Measurements from ENCODE around the gene EGR2. TPM values are rescaled to one million over a fixed set of nuclear protein-coding genes. Genes with fewer than 3 reads are reported as not detected.
A peak's percentile ranks its signal among the peaks of the same experiment; 100 is the strongest.

Gene EGR2
- total and polyA plus RNA-seq, 10 of the 15 experiments (the other 5 are each of a cell fraction or from before 2014, with no cell fraction given) = 8.3 to 56.5 (median 16.2) TPM

DNA sequence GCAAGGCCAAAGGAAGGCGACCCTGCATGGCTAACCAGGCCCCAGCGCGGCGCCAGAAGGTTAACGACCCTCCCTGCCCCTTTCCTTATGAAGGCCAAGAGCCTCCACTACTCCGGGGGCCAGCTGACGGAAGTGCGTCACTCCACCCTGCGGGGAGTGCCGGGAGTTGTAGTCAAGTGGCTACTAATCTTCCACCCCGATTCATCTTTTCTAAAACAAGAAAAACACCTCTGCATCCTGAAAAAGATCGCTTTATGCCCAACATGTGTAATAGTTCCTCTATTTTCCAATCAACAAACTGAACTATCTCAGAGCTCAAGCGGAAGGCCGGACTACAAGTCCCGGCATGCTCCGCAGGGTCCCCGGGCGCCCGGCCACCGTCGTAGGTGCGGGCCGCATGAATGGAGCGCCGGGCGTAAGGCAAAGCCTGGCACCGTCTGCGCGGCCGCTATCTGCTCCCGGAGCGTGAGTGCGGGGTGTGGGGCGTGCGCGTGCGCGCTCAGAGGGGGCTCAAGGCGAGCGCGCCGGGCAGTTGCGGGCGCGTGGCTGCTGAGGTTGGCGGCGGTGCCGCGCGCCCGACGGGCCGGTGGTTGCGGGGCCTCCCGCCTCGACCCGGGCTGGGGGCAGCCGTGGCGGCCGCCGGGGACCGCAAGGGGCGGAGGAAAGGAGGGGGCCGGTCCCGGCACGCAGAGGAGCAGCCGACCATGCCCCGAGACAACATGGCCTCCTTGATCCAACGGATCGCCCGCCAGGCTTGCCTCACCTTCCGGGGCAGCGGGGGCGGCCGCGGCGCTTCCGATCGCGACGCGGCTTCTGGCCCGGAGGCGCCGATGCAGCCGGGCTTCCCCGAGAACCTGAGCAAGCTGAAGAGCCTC lies 11.6 kb downstream of the EGR2 start, which contains the start of gene ADO (continued):
- no peak for TF ChIP-seq SMAD1 (IDR thresholded peaks at IDR 0.05; ENCODE audit: low read depth, partially characterized antibody)
- no peak for TF ChIP-seq SUZ12 (IDR thresholded peaks at IDR 0.05; ENCODE audit: unreplicated experiment)
- TF ChIP-seq TBL1XR1 (IDR thresholded peaks at IDR 0.05; ENCODE audit: low read depth, low read length) = no peak
- peak; percentile 20; the same call in 1 of the 2 replicates for TF ChIP-seq EED (IDR thresholded peaks at IDR 0.05; ENCODE audit: low read depth)
- TF ChIP-seq ATF7 (IDR thresholded peaks at IDR 0.05; ENCODE audit: low read depth) = 0 out of 2 replicates have a peak, but pooled peaks have one; percentile 50
- peak; percentile 82; the same call in 1 of the 2 replicates for TF ChIP-seq RB1 (IDR thresholded peaks at IDR 0.05; ENCODE audit: borderline replicate concordance)
- no peak for TF ChIP-seq JUND (IDR thresholded peaks at IDR 0.05; ENCODE audit: low read depth, low read length)
- peak; percentile 64 for TF ChIP-seq ZBTB11 (CRISPR knock-in tag; IDR thresholded peaks at IDR 0.05)
- TF ChIP-seq, protein P1, sequence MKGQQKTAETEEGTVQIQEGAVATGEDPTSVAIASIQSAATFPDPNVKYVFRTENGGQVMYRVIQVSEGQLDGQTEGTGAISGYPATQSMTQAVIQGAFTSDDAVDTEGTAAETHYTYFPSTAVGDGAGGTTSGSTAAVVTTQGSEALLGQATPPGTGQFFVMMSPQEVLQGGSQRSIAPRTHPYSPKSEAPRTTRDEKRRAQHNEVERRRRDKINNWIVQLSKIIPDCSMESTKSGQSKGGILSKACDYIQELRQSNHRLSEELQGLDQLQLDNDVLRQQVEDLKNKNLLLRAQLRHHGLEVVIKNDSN (IDR thresholded peaks at IDR 0.05; ENCODE audit: borderline replicate concordance, extremely low read length, insufficient read depth, low read depth, low read length) = peak; percentile 26
- TF ChIP-seq, protein P2, sequence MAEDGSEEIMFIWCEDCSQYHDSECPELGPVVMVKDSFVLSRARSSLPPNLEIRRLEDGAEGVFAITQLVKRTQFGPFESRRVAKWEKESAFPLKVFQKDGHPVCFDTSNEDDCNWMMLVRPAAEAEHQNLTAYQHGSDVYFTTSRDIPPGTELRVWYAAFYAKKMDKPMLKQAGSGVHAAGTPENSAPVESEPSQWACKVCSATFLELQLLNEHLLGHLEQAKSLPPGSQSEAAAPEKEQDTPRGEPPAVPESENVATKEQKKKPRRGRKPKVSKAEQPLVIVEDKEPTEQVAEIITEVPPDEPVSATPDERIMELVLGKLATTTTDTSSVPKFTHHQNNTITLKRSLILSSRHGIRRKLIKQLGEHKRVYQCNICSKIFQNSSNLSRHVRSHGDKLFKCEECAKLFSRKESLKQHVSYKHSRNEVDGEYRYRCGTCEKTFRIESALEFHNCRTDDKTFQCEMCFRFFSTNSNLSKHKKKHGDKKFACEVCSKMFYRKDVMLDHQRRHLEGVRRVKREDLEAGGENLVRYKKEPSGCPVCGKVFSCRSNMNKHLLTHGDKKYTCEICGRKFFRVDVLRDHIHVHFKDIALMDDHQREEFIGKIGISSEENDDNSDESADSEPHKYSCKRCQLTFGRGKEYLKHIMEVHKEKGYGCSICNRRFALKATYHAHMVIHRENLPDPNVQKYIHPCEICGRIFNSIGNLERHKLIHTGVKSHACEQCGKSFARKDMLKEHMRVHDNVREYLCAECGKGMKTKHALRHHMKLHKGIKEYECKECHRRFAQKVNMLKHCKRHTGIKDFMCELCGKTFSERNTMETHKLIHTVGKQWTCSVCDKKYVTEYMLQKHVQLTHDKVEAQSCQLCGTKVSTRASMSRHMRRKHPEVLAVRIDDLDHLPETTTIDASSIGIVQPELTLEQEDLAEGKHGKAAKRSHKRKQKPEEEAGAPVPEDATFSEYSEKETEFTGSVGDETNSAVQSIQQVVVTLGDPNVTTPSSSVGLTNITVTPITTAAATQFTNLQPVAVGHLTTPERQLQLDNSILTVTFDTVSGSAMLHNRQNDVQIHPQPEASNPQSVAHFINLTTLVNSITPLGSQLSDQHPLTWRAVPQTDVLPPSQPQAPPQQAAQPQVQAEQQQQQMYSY (CRISPR knock-in tag; IDR thresholded peaks at IDR 0.05) = no peak
- TF ChIP-seq, protein P3, sequence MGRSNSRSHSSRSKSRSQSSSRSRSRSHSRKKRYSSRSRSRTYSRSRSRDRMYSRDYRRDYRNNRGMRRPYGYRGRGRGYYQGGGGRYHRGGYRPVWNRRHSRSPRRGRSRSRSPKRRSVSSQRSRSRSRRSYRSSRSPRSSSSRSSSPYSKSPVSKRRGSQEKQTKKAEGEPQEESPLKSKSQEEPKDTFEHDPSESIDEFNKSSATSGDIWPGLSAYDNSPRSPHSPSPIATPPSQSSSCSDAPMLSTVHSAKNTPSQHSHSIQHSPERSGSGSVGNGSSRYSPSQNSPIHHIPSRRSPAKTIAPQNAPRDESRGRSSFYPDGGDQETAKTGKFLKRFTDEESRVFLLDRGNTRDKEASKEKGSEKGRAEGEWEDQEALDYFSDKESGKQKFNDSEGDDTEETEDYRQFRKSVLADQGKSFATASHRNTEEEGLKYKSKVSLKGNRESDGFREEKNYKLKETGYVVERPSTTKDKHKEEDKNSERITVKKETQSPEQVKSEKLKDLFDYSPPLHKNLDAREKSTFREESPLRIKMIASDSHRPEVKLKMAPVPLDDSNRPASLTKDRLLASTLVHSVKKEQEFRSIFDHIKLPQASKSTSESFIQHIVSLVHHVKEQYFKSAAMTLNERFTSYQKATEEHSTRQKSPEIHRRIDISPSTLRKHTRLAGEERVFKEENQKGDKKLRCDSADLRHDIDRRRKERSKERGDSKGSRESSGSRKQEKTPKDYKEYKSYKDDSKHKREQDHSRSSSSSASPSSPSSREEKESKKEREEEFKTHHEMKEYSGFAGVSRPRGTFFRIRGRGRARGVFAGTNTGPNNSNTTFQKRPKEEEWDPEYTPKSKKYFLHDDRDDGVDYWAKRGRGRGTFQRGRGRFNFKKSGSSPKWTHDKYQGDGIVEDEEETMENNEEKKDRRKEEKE (IDR thresholded peaks at IDR 0.05) = no peak; the same call in 1 of the 2 replicates
- peak; percentile 53 for TF ChIP-seq RAD51 (IDR thresholded peaks at IDR 0.05)
- no peak for TF ChIP-seq CBX3 (IDR thresholded peaks at IDR 0.05; ENCODE audit: borderline replicate concordance, low read depth)
- TF ChIP-seq ZNF274 (IDR thresholded peaks at IDR 0.05; ENCODE audit: insufficient read depth, insufficient read length) = no peak
- peak; percentile 87 for TF ChIP-seq NBN (IDR thresholded peaks at IDR 0.05)
- TF ChIP-seq BMI1 (IDR thresholded peaks at IDR 0.05; ENCODE audit: borderline replicate concordance) = no peak

Data from GM12878 (cell line).